ENCODE measurements around the gene UTS2B. TPM values are rescaled to one million over a fixed set of nuclear protein-coding genes. Genes with fewer than 3 reads are reported as not detected.

The UTS2B gene
- total and polyA plus RNA-seq, 10 of the 15 experiments (the other 5 are each of a cell fraction or from before 2014, with no cell fraction given): 0.15 to 0.72 (median 0.44) TPM

DNA sequence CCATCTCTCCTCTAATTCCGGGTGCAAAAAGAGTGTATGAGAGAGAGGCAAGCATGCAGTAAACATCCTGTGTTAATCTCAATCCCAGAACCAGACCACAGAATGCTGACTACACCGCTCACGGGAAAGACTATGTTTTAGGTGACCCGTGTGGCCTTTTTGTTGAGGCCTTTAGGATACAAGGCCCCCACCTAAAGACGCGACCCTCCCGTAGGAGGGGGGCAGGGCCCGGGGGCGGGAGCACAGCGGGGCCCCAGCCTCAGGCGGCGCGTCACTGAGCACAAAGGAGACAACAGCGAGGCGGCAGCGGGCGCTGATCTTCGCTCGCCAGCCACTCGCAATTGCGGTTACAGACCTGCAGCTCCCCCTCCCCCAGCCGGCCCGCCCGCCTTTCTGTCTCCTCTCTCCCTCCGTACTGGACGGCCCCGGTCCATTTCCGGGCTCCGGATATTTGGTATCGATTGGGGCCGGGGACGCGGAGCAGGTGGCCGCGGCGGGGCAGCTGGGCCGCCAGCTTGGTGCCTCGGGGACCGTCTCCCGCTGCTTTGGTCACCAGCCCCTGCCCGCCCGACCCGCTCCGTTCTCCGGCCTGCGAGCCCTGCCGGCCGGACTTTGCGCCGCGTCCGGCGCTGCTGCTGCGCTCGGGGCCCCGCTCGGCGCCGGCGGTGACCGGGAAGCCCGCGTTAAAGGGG lies 1.2 kb downstream of the UTS2B start, which contains the start of gene CCDC50 (continued):
- no peak for TF ChIP-seq ZBTB11 (CRISPR knock-in tag; IDR thresholded peaks at IDR 0.05)
- TF ChIP-seq RCOR1 (conservative IDR thresholded peaks at IDR 0.05; ENCODE audit: low read depth, low read length): no peak
- no peak for TF ChIP-seq HCFC1 (IDR thresholded peaks at IDR 0.05; ENCODE audit: low read length)
- TF ChIP-seq BCL11A (IDR thresholded peaks at IDR 0.05; ENCODE audit: low read depth, low read length): no peak
- no peak for TF ChIP-seq CTCF (IDR thresholded peaks at IDR 0.05 in 2 of 3, conservative IDR thresholded peaks at IDR 0.05 in 1 of 3; ENCODE audit: control insufficient read depth in 2 of 3, extremely low read depth in 1 of 3, insufficient read depth in 1 of 3, low read depth in 3 of 3, low read length in 3 of 3)
- TF ChIP-seq NBN (IDR thresholded peaks at IDR 0.05): peak; percentile 86
- TF ChIP-seq TCF12 (IDR thresholded peaks at IDR 0.05; ENCODE audit: low read depth, low read length): peak; percentile 48; the same call in 1 of the 2 replicates
- TF ChIP-seq, protein P1, sequence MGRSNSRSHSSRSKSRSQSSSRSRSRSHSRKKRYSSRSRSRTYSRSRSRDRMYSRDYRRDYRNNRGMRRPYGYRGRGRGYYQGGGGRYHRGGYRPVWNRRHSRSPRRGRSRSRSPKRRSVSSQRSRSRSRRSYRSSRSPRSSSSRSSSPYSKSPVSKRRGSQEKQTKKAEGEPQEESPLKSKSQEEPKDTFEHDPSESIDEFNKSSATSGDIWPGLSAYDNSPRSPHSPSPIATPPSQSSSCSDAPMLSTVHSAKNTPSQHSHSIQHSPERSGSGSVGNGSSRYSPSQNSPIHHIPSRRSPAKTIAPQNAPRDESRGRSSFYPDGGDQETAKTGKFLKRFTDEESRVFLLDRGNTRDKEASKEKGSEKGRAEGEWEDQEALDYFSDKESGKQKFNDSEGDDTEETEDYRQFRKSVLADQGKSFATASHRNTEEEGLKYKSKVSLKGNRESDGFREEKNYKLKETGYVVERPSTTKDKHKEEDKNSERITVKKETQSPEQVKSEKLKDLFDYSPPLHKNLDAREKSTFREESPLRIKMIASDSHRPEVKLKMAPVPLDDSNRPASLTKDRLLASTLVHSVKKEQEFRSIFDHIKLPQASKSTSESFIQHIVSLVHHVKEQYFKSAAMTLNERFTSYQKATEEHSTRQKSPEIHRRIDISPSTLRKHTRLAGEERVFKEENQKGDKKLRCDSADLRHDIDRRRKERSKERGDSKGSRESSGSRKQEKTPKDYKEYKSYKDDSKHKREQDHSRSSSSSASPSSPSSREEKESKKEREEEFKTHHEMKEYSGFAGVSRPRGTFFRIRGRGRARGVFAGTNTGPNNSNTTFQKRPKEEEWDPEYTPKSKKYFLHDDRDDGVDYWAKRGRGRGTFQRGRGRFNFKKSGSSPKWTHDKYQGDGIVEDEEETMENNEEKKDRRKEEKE (IDR thresholded peaks at IDR 0.05): no peak
- no peak for TF ChIP-seq EZH2 (IDR thresholded peaks at IDR 0.05; ENCODE audit: borderline replicate concordance, control insufficient read depth, low read depth, low read length)
- no peak for TF ChIP-seq TBL1XR1 (IDR thresholded peaks at IDR 0.05; ENCODE audit: low read depth, low read length)
- TF ChIP-seq RAD51 (IDR thresholded peaks at IDR 0.05): no peak
- no peak for TF ChIP-seq ZNF274 (IDR thresholded peaks at IDR 0.05; ENCODE audit: insufficient read depth, insufficient read length)
- TF ChIP-seq, protein P2, sequence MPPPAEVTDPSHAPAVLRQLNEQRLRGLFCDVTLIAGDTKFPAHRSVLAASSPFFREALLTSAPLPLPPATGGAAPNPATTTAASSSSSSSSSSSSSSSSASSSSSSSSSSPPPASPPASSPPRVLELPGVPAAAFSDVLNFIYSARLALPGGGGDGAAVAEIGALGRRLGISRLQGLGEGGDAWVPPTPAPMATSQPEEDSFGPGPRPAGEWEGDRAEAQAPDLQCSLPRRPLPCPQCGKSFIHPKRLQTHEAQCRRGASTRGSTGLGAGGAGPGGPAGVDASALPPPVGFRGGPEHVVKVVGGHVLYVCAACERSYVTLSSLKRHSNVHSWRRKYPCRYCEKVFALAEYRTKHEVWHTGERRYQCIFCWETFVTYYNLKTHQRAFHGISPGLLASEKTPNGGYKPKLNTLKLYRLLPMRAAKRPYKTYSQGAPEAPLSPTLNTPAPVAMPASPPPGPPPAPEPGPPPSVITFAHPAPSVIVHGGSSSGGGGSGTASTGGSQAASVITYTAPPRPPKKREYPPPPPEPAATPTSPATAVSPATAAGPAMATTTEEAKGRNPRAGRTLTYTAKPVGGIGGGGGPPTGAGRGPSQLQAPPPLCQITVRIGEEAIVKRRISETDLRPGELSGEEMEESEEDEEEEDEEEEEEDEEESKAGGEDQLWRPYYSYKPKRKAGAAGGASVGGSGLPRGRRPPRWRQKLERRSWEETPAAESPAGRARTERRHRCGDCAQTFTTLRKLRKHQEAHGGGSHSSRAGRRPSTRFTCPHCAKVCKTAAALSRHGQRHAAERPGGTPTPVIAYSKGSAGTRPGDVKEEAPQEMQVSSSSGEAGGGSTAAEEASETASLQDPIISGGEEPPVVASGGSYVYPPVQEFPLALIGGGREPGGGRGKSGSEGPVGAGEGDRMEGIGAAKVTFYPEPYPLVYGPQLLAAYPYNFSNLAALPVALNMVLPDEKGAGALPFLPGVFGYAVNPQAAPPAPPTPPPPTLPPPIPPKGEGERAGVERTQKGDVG (CRISPR knock-in tag; IDR thresholded peaks at IDR 0.05): no peak
- no peak for TF ChIP-seq CEBPZ (IDR thresholded peaks at IDR 0.05; ENCODE audit: low read depth, low read length)
